Body of pancreas (tissue), 4 donors: ENCODE data around the gene WDR7. TPM values are rescaled to one million over a fixed set of nuclear protein-coding genes. Genes with fewer than 3 reads are reported as not detected.

Source experiments
- ATAC-seq: fragments of 150-250 bp; one replicate; pipeline ENCODE4 v1.9.1; 2016
- DNase-seq, 4 donors: peaks; one replicate each; pipeline ENCODE4 v3.0.0-alpha.2; 2019
- H3K27ac ChIP-seq, 4 donors: fragments of 200-600 bp; sonication (generic); 1 replicate in 3 of 4; 2 replicates in 1 of 4; pipeline versions ENCODE4 v1.5.1 to v1.6.1; 2016 to 2019; ENCODE audit warnings: mild to moderate bottlenecking in 1 of 4, mixed read lengths in 1 of 4, moderate library complexity in 1 of 4
- H3K27me3 ChIP-seq, 2 donors: fragments of 200-600 bp; sonication (generic); one replicate each; pipeline ENCODE4 v1.6.0; 2016; ENCODE audit warnings: mild to moderate bottlenecking in 1 of 2
- H3K36me3 ChIP-seq, 2 donors: fragments of 200-600 bp; sonication (generic); replicated peaks in 1 of 2; 2 replicates each; pipeline ENCODE4 v1.5.1; 2016; ENCODE audit warnings: low read depth in 2 of 2; ENCODE audit not compliant: insufficient read depth in 1 of 2
- H3K4me1 ChIP-seq: fragments of 200-600 bp; sonication (generic); one replicate; pipeline ENCODE4 v1.6.0; 2016
- H3K4me3 ChIP-seq, 2 donors: fragments of 200-600 bp; sonication (generic); 1 replicate in 1 of 2; 2 replicates in 1 of 2; pipeline ENCODE4 v1.5.1; 2016 to 2019
- H3K9me3 ChIP-seq, 3 donors: fragments of 200-600 bp; sonication (generic); 1 replicate in 2 of 3; 2 replicates in 1 of 3; pipeline ENCODE4 v1.5.1; 2016
- CTCF ChIP-seq, 7 experiments: fragments of 450-650 bp in 4 of 7; fragments of 200-600 bp in 3 of 7; sonication (generic) in 3 of 7; IDR thresholded peaks; one replicate each; pipeline ENCODE4 v1.5.1; 2016 to 2019; ENCODE audit warnings: antibody characterized with exemption in 7 of 7
- POLR2A ChIP-seq, 3 donors: fragments of 450-650 bp; IDR thresholded peaks; one replicate each; pipeline ENCODE4 v1.6.1; 2016; ENCODE audit warnings: antibody characterized with exemption in 3 of 3, mild to moderate bottlenecking in 2 of 3
- WGBS, 2 donors: methylation state at CpG; one replicate each; pipeline ENCODE4 v1.1.5; 2017; 5-methylcytosine and 5-hydroxymethylcytosine counted together
- intact Hi-C: fragments of 100-400 bp; cut with DNase I; formaldehyde crosslinking; loops from one replicate; pipeline ENCODE4 v1.15.1; 2023
- total RNA-seq, 2 donors: library from RNA; depleted of rRNA; stranded (reverse); fragments of >200 nt; gene quantifications; one replicate each; pipeline ENCODE4 v1.1.0, GENCODE V29; 2016

The WDR7 gene
- total RNA-seq, 2 donors from 2014 or later, result 16.3 to 21.4 TPM

GRCh38 chr18:57009844-57010243 lies 358.7 kb downstream of the WDR7 start:
- H3K4me3 ChIP-seq, result no peak overlapping the region
- H3K9me3 ChIP-seq, result no peaks in the 10 kb centered on the region
- TF ChIP-seq CTCF (IDR thresholded peaks at IDR 0.05) (no peak), POLR2A (IDR thresholded peaks at IDR 0.05) (no peak)
- 90 to 91% methylated on average over 4 of the region's 4 CpGs for WGBS, 2 donors
- H3K36me3 ChIP-seq, result no peaks in the 10 kb centered on the region
- no peak overlapping the region for H3K27ac ChIP-seq
- H3K4me1 ChIP-seq, result no peaks in the 10 kb centered on the region
- H3K27me3 ChIP-seq, result no peaks in the 10 kb centered on the region
- intact Hi-C loops, result no loop called here
- DNase-seq, result no peak
- ATAC-seq, result no peak

GRCh38 chr18:57014772-57015413 lies 363.7 kb downstream of the WDR7 start:
- no peaks in the 10 kb centered on the region for H3K4me1 ChIP-seq
- intact Hi-C loops, result no loop called here
- H3K27me3 ChIP-seq, result no peaks in the 10 kb centered on the region
- H3K36me3 ChIP-seq, result no peaks in the 10 kb centered on the region
- TF ChIP-seq CTCF (IDR thresholded peaks at IDR 0.05) (no peak), POLR2A (IDR thresholded peaks at IDR 0.05) (no peak)
- no peaks in the 10 kb centered on the region for H3K9me3 ChIP-seq
- DNase-seq, result no peak
- H3K4me3 ChIP-seq, result no peak overlapping the region
- no peak overlapping the region for H3K27ac ChIP-seq
- 46 to 57% methylated on average over 4 of the region's 4 CpGs for WGBS, 2 donors
- no peak for ATAC-seq

- no peaks in the 10 kb centered on the region for H3K27me3 ChIP-seq
- H3K27ac ChIP-seq, result no peak overlapping the region
- 91 to 93% methylated on average over 7 of the region's 7 CpGs for WGBS, 2 donors
- intact Hi-C loops, result no loop called here
- DNase-seq (no peak), ATAC-seq (no peak)
- H3K36me3 ChIP-seq, result no peaks in the 10 kb centered on the region
- H3K4me1 ChIP-seq, result no peaks in the 10 kb centered on the region
- no peaks in the 10 kb centered on the region for H3K9me3 ChIP-seq
- TF ChIP-seq CTCF (IDR thresholded peaks at IDR 0.05) (no peak), POLR2A (IDR thresholded peaks at IDR 0.05) (no peak)
- H3K4me3 ChIP-seq, result no peak overlapping the region
These were observed 364.3 kb downstream of the WDR7 start for GRCh38 chr18:57015451-57015850.

GRCh38 chr18:57018845-57019244 lies 367.7 kb downstream of the WDR7 start:
- intact Hi-C loops, result no loop called here
- H3K36me3 ChIP-seq, result peaks cover 0 to 1% of the 10 kb centered on the region in 2 donors
- no peak for ATAC-seq
- H3K27me3 ChIP-seq, result no peaks in the 10 kb centered on the region
- H3K4me3 ChIP-seq, result no peak overlapping the region
- WGBS, 2 donors, result 80 to 90% methylated on average over 3 of the region's 3 CpGs
- TF ChIP-seq POLR2A (IDR thresholded peaks at IDR 0.05), result no peak
- no peak overlapping the region for H3K27ac ChIP-seq
- H3K9me3 ChIP-seq, result no peaks in the 10 kb centered on the region
- H3K4me1 ChIP-seq, result no peaks in the 10 kb centered on the region
- no peak for DNase-seq

- TF ChIP-seq CTCF (IDR thresholded peaks at IDR 0.05), result no peak
- no peak for TF ChIP-seq POLR2A (IDR thresholded peaks at IDR 0.05)
- H3K4me3 ChIP-seq, result no peak overlapping the region
- H3K27me3 ChIP-seq, result no peaks in the 10 kb centered on the region
- no peaks in the 10 kb centered on the region for H3K9me3 ChIP-seq
- WGBS, 2 donors, result 61 to 88% methylated on average over 4 of the region's 4 CpGs
- H3K36me3 ChIP-seq, result peaks cover 0 to 1% of the 10 kb centered on the region in 2 donors
- no peak overlapping the region for H3K27ac ChIP-seq
- no peak for DNase-seq
- no peak for ATAC-seq
- H3K4me1 ChIP-seq, result no peaks in the 10 kb centered on the region
- intact Hi-C loops, result no loop called here
These were observed 371.6 kb downstream of the WDR7 start for GRCh38 chr18:57022716-57023115.
